ENCODE data around the gene ITCH. TPM values are rescaled to one million over a fixed set of nuclear protein-coding genes. Genes with fewer than 3 reads are reported as not detected.

Gene ITCH
- total RNA-seq, 1 donor from 2014 or later: 57.5 TPM

GRCh38 chr20:34538671-34539123 is 175.6 kb downstream of the ITCH start:
- Histone ChIP-seq H3K4me3 (no peak overlapping the region), H3K27me3 (ENCODE audit: low read depth) (no peaks in the 10 kb centered on the region), H3K4me1 (no peaks in the 10 kb centered on the region), H3K9me3 (no peaks in the 10 kb centered on the region), H3K36me3 (peaks cover 86% of the 10 kb centered on the region), H3K27ac (no peak overlapping the region)
- peak; percentile 83 for TF ChIP-seq CTCF (IDR thresholded peaks at IDR 0.05)
- peak; percentile 69 for DNase-seq
- ATAC-seq: peak; percentile 81
- intact Hi-C loops (cut with DNase I): no loop called here

GRCh38 chr20:34539756-34540155 is 176.7 kb downstream of the ITCH start:
- TF ChIP-seq CTCF (IDR thresholded peaks at IDR 0.05): no peak
- DNase-seq: no peak
- no peaks in the 10 kb centered on the region for H3K27me3 ChIP-seq (ENCODE audit: low read depth)
- peaks cover 75% of the 10 kb centered on the region for H3K36me3 ChIP-seq
- no peaks in the 10 kb centered on the region for H3K9me3 ChIP-seq
- H3K4me1 ChIP-seq: no peaks in the 10 kb centered on the region
- intact Hi-C loops (cut with DNase I): no loop called here
- no peak overlapping the region for H3K4me3 ChIP-seq
- no peak for ATAC-seq
- no peak overlapping the region for H3K27ac ChIP-seq

GRCh38 chr20:34540596-34541263 is 177.7 kb downstream of the ITCH start:
- H3K36me3 ChIP-seq: peaks cover 66% of the 10 kb centered on the region

GRCh38 chr20:34541264-34541901 is 178.3 kb downstream of the ITCH start:
- Histone ChIP-seq H3K36me3 (peaks cover 59% of the 10 kb centered on the region), H3K4me3 (no peak overlapping the region), H3K9me3 (no peaks in the 10 kb centered on the region), H3K27me3 (ENCODE audit: low read depth) (no peaks in the 10 kb centered on the region), H3K27ac (no peak overlapping the region), H3K4me1 (no peaks in the 10 kb centered on the region)
- TF ChIP-seq CTCF (IDR thresholded peaks at IDR 0.05): no peak
- ATAC-seq (no peak), DNase-seq (no peak)
- intact Hi-C loops (cut with DNase I): no loop called here

More at GRCh38 chr20:34540596-34541263, 177.7 kb downstream of the ITCH start:
- Histone ChIP-seq H3K4me3 (no peak overlapping the region), H3K27ac (no peak overlapping the region), H3K9me3 (no peaks in the 10 kb centered on the region), H3K4me1 (no peaks in the 10 kb centered on the region), H3K27me3 (ENCODE audit: low read depth) (no peaks in the 10 kb centered on the region)
- no peak for DNase-seq
- TF ChIP-seq CTCF (IDR thresholded peaks at IDR 0.05): no peak
- ATAC-seq: no peak
- intact Hi-C loops (cut with DNase I): no loop called here

- Histone ChIP-seq H3K27me3 (ENCODE audit: low read depth) (no peaks in the 10 kb centered on the region), H3K4me1 (no peaks in the 10 kb centered on the region), H3K36me3 (peaks cover 54% of the 10 kb centered on the region), H3K4me3 (no peak overlapping the region), H3K9me3 (no peaks in the 10 kb centered on the region), H3K27ac (no peak overlapping the region)
- DNase-seq: no peak
- intact Hi-C loops (cut with DNase I): no loop called here
- no peak for ATAC-seq
- TF ChIP-seq CTCF (IDR thresholded peaks at IDR 0.05): no peak
Observed at GRCh38 chr20:34541917-34542316, 178.8 kb downstream of the ITCH start.

Measured in lower lobe of right lung (tissue), 2 donors.